CD4-positive, alpha-beta T cell treated with Interleukin-10 for 1 hour (primary cell): Measurements from ENCODE around the gene CLDN9.

ENCODE experiments used
- DNase-seq: peaks from one replicate; pipeline ENCODE4 v3.0.0-alpha.2; 2020

CLDN9 gene

GRCh38 chr16:2996298-2996697 is 16.4 kb upstream of the CLDN9 start:
- DNase-seq = no peak

DNA sequence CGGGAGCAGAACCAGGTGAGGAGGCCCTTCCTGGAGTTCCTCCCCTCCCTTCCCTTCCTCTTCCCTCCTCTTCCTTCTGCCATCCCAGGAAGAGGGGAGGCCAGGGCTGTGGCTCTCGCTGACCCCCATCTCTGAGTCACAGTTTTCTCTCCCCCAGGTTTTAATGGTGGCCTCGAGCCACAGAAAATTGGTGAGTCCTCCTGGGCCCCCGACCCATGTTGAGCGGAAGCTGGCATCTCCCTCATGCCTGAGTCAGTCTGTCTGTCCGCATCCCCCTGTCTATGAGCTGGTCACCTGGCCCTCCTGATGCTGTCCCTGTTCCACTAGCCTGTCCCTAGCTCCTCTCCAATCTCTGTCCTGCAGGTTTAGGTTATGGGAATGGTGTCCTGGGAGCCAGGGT is 12.8 kb upstream of the CLDN9 start:
- DNase-seq = no peak

- DNase-seq = no peak
Measured at GRCh38 chr16:3000540-3000939, 12.2 kb upstream of the CLDN9 start.

GRCh38 chr16:3001316-3001715 is 11.4 kb upstream of the CLDN9 start:
- DNase-seq = no peak

- peak; percentile 99 for DNase-seq
Measured at GRCh38 chr16:3003582-3004270, 9.0 kb upstream of the CLDN9 start.

DNA sequence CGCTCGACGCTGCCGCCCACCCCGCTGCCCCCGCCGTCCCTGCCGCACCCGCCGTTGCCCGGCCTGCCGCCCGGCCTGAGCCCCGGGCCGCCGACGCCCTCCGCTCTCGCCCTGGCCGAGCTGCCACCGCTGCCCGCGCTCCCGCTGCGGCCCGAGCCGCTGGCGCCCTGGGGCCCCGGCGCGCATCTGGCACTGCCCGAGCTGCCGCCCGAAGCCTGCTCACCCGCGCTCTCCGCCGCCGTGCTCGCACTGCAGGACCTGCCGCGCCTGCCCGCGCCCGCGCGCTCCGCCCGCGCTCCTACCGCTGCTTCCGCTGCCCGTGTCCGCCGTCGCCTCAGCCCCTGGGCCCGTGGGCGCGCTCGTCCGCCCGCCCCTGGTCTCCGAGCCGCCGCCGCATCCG is 8.4 kb upstream of the CLDN9 start:
- no peak for DNase-seq

- no peak for DNase-seq
Measured at GRCh38 chr16:3004781-3005284, 7.9 kb upstream of the CLDN9 start.

GRCh38 chr16:3007059-3007956 is 5.4 kb upstream of the CLDN9 start:
- DNase-seq = no peak

- peak; percentile 31 for DNase-seq
Measured at GRCh38 chr16:3007957-3008689, 4.6 kb upstream of the CLDN9 start.

GRCh38 chr16:3008690-3009037 is 4.1 kb upstream of the CLDN9 start:
- no peak for DNase-seq

DNA sequence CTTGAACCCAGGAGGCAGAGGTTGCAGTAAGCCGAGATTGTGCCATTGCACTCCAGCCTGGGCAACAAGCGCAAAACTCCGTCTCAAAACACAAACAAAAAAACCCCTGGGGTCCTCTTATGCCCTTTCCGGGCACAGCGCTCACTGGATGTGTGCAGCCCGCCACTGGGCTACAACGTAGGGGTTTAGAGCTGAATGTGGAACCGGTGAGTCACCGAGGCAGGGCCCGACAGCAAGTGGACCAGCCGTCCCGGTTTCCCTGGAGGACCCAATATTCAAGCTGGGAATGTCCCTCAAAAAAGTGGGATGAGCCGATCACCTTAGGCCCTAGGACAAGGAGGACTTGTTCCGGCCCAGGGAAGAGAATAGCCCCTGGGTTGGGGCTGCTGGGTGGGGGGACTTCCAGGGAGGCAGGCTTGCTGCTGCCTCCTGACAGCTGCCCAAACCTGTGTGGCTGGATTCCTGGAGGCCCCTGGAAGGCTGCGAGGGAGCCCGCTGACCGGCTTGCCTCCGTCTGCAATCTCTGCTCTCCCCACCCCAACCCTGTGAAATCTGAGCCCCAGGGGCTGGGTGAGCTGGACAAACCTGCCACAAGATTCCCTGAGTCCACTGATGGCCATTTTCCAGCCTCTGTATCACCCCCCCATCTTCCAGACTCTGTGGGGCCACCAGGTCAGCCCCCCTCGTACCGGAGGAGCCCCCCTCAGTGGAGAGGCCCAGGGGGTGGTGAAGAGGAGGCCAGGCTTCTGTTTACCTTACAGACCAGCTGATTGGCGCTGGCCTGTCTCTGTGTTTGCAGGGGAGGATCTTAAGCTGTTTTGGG is 2.9 kb upstream of the CLDN9 start:
- DNase-seq = no peak

GRCh38 chr16:3010510-3010909 is 2.2 kb upstream of the CLDN9 start:
- DNase-seq = no peak

DNA sequence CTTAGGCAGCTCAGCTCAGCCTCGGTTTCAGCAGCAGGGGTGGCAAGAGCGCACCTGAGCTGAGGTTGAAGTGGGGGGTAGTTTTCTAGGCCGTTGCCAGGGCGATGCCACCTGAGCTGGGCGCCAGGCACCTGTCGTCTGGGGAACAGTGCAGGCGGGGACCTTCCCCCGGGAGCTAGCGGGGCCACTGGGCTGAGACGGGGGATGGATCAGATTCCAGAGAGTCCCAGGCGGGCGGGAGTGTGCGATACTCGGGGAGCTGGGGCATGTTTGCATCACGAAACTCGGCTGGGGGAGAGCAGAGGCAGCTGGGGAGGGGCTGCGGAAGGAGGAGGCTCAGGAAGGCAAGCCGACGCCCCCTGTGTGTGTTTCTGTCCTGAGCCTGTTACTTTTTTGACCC is 477 bp upstream of the CLDN9 start:
- no peak for DNase-seq

DNA sequence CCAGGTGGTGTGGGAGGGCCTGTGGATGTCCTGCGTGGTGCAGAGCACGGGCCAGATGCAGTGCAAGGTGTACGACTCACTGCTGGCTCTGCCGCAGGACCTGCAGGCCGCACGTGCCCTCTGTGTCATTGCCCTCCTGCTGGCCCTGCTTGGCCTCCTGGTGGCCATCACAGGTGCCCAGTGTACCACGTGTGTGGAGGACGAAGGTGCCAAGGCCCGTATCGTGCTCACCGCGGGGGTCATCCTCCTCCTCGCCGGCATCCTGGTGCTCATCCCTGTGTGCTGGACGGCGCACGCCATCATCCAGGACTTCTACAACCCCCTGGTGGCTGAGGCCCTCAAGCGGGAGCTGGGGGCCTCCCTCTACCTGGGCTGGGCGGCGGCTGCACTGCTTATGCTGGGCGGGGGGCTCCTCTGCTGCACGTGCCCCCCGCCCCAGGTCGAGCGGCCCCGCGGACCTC is 798 bp downstream of the CLDN9 start:
- DNase-seq = no peak

- no peak for DNase-seq
Measured at GRCh38 chr16:3013998-3014690, 1.4 kb downstream of the CLDN9 start.

GRCh38 chr16:3014971-3015370 is 2.2 kb downstream of the CLDN9 start:
- DNase-seq = no peak

- no peak for DNase-seq
Measured at GRCh38 chr16:3015865-3016521, 3.3 kb downstream of the CLDN9 start.

DNA sequence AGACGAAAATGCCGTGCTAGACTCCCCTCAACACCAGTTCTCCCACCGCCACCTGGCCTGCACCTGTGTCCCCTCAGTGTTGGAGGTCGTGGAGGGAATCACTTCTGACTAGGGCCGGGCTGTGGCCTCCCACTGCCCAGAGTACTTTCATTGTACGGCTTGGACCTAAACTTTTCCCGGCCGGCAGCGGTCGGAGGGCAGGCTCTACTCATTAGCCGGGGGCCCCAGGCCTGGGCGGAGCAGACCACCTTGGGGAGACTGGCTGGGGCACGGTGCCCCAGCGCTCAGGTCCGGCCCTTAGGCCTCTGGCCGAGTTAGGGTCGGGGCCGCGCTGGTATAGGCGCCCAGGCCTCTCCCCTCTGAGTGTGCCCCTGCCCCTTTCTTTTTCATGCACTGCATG is 4.6 kb downstream of the CLDN9 start:
- no peak for DNase-seq

DNA sequence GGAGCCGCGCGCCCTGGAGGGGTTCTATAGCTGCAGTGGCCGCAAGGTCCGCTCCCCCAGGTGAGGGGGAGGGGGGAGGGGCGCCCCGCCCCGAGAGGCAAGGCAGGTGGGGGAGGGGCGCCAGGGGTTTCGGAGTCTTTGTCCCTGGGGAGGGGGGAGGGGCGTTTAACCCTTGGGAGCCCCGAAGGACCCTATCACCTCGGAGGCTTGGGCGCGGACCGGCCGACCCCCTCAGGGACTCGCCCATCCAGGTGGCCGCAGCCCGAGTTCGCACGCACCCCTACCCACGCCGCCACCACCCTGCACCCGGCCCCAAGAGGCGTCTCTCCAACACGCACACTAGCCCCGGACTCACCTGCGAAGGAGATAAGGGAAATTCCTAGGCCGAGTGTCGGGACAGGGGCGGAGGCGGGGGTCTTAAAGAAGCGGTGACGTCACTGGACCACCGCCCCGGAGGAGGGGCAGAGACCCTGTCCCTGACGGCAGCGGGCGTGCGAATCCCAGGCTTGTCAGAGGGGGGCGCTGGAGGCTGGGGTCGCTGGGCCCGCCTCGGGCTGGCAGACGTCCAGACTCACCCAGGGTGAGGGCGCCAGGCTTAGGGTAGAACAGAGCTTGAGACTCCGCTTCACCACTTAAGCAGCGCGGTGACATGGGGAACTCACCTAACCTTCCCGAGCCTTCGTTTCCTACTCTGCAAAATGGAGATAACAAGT is 5.2 kb downstream of the CLDN9 start, which contains the start of gene CLDN6:
TSS of gene CLDN6 (minus strand) at position 390 of the 713 bp plus-strand sequence. CDS start 2,162 bp downstream, outside the sequence.
- DNase-seq = peak; percentile 33

GRCh38 chr16:3019594-3020246 is 7.0 kb downstream of the CLDN9 start:
- DNase-seq = no peak
